PFSK-1 (cell line): ENCODE measurements around the gene SAT1.

Source experiments
- FOXP2 ChIP-seq: optimal IDR thresholded peaks from 2 replicates; pipeline ENCODE3; 2011; ENCODE audit warnings: borderline replicate concordance, control low read depth, inconsistent platforms; ENCODE audit not compliant: insufficient read depth; ENCODE audit errors: extremely low read length, extremely low read depth
- POLR2AphosphoS5 ChIP-seq: IDR thresholded peaks from 2 replicates; pipeline ENCODE4 v1.6.1; 2012; ENCODE audit warnings: low read depth, mild to moderate bottlenecking, control low read depth, low read length, moderate library complexity
- REST ChIP-seq, 2 experiments: IDR thresholded peaks; 2 replicates each; pipeline versions ENCODE4 v1.6.1 to v1.8.0; 2011 to 2012; ENCODE audit warnings: low read depth in 2 of 2, low read length in 2 of 2, control low read depth in 1 of 2, inconsistent platforms in 1 of 2, mild to moderate bottlenecking in 1 of 2, moderate library complexity in 1 of 2; ENCODE audit not compliant: insufficient read depth in 1 of 2
- SIN3A ChIP-seq: IDR thresholded peaks from 2 replicates; pipeline ENCODE4 v1.6.1; 2012; ENCODE audit warnings: mild to moderate bottlenecking, low read length, moderate library complexity, borderline replicate concordance; ENCODE audit not compliant: insufficient read depth
- TAF1 ChIP-seq: IDR thresholded peaks from 2 replicates; pipeline ENCODE4 v1.6.1; 2012; ENCODE audit warnings: low read length, control low read depth, borderline replicate concordance; ENCODE audit not compliant: insufficient read depth

SAT1 gene

GRCh38 chrX:23756165-23756564 lies 26.8 kb upstream of the SAT1 start:
- TF ChIP-seq REST (IDR thresholded peaks at IDR 0.05; ENCODE audit: insufficient read depth in 1 of 2, low read depth in 2 of 2, low read length in 2 of 2) (no peak), POLR2AphosphoS5 (no peak), FOXP2 (no peak), SIN3A (no peak), TAF1 (no peak)

GRCh38 chrX:23759821-23760220 lies 23.2 kb upstream of the SAT1 start:
- TF ChIP-seq REST (IDR thresholded peaks at IDR 0.05; ENCODE audit: insufficient read depth in 1 of 2, low read depth in 2 of 2, low read length in 2 of 2) (no peak), FOXP2 (no peak), TAF1 (no peak), POLR2AphosphoS5 (no peak), SIN3A (no peak)

DNA sequence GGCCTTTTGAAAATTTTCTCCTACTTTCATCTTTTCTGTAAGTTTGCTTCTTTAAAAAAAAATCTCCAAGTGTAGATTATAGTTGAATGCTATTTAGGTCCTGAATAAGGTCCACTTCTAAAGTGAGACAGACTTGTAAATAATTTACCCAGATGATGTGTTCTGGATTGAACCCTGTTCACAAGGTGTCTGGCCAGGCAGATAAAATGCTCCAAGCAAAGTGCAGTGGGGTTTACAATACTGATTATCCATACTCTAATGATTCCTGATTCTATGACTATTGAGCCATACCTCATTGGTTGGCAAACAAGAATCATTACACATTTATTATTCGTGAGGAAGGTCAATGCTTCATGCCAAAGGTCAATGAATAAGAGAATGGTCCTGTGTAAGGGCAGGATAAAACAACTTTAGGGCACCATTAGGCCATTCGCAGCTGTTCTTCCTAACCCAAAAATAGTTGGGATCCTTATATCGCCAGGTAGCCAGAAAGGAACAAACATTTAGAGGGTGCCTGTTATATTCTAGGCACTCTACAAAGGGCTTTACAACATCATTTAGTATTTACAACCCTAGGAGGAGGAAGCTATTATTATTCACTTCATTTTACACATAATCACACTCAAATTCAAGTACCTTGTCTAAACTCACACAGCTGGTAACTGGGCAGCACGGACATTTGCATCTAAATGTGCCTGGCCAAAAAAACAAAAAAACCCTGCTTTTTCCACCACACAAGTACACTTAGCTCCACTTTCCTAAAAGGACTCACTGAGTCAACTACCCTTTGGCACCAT lies 18.6 kb upstream of the SAT1 start:
- TF ChIP-seq REST (IDR thresholded peaks at IDR 0.05; ENCODE audit: insufficient read depth in 1 of 2, low read depth in 2 of 2, low read length in 2 of 2), result no peak
- TF ChIP-seq FOXP2, result no peak
- no peak for TF ChIP-seq TAF1

DNA sequence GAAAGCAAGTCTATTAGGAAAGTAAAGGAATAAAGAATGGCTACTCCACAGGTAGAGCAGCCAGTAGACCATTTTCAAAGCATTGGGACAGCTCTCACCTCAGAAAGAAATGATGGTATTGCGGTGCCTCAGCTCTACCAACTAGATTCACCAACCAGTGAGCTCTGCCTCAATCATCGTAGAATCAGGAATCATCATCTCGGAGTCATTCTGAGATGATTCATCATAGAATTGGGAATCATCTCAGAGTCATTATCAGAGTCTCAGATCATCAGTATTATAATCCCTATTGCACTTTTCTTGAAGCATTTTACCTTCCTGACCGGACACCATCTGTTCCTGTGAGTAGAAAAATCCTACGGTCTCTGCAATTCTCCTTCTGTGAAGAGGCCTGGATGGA lies 17.5 kb upstream of the SAT1 start:
- TF ChIP-seq REST (IDR thresholded peaks at IDR 0.05; ENCODE audit: insufficient read depth in 1 of 2, low read depth in 2 of 2, low read length in 2 of 2), result no peak
- no peak for TF ChIP-seq FOXP2
- no peak for TF ChIP-seq TAF1
- TF ChIP-seq POLR2AphosphoS5, result no peak
- no peak for TF ChIP-seq SIN3A

DNA sequence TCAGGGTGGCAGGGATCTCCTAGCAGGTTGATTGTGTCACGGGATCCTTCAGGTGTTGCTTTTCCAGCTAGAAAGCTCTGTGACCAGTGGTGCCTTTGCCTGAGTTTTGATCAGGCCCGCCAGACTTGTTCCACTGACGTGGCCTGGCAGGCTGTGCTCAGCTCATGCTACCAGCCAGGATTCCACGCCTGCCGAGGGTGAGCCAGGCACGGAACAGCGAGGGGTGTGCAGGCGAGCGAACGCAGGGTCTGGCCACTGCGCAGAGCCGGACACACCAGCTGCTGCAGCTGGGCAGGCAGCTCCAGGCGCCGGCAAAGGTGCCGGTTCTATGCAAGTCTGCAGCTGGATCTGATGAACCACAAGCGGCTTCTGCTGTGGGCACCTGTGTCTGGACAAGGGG lies 17.1 kb upstream of the SAT1 start:
- no peak for TF ChIP-seq SIN3A
- no peak for TF ChIP-seq REST (IDR thresholded peaks at IDR 0.05; ENCODE audit: insufficient read depth in 1 of 2, low read depth in 2 of 2, low read length in 2 of 2)
- no peak for TF ChIP-seq POLR2AphosphoS5
- no peak for TF ChIP-seq FOXP2
- TF ChIP-seq TAF1, result no peak
